Left ventricle myocardium superior (tissue), 1 donor: ENCODE data around the gene MYO16. TPM values are rescaled to one million over a fixed set of nuclear protein-coding genes. Genes with fewer than 3 reads are reported as not detected.
"Not testable (repeated sequence)": the region's sequence is repeated elsewhere in the genome, so short reads cannot be mapped to it uniquely, and the experiment has no call there.

ENCODE experiments used
- ATAC-seq: fragments of 200-7000 bp; cut with Tn5 transposase; one replicate; pipeline ENCODE4 v1.9.1; 2020; ENCODE audit warnings: mild to moderate bottlenecking, moderate library complexity
- DNase-seq: peaks from one replicate; pipeline ENCODE4 v3.0.0-alpha.2; 2020
- intact Hi-C: fragments of 100-400 bp; cut with micrococcal nuclease; formaldehyde crosslinking; loops from one replicate; pipeline ENCODE4 v1.11.0; 2022
- total RNA-seq: library from RNA; stranded (reverse); fragmentation: NEBNext Ultra II Directional; extraction: Animal tissue kit (Norgen Biotek cat#: 25700); gene quantifications from one replicate; pipeline ENCODE4 v1.2.1, GENCODE V29; 2021
- donor health status: DM: no; HTN: yes; CAD: no; lungs with severe emphysema.

Gene MYO16
- total RNA-seq, 1 donor from 2014 or later = 0.74 TPM

- ATAC-seq = no peak
- no peak for DNase-seq
- intact Hi-C loops = no loop called here
These were observed 222.2 kb downstream of the MYO16 start for GRCh38 chr13:108851660-108852059.

- intact Hi-C loops = no loop called here
- DNase-seq (no peak), ATAC-seq (no peak)
These were observed 223.6 kb downstream of the MYO16 start for GRCh38 chr13:108853031-108853430.

DNA sequence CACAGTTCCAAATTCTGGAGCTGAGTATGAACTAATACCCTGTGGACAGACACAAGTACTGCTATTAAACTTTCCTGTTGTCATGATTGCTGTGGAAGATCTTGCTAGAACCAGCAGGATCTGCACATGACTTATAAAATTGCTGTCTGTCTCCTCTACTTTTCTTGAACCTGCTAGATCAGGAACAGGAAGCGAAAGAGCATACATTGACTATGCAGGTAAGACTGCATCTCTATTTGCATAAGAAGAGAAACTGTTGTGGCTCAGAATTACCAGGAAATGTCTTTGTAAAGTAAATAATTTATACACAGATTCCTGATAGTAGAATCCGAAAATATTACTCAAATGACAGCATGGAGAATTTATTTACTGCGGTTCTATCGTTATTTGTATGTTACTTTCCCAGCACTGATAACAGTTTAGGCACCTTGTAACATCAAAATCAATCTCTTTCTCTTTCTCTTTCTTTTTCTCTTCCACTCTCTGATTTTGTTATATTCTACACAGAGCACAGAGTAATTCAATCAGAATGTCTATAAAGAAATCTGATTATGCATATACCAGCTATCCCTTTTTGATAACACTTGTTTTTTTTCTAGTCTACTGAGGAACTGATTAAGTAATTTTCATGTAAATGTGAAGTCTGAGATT is 226.5 kb downstream of the MYO16 start:
- ATAC-seq (no peak), DNase-seq (no peak)
- intact Hi-C loops = no loop called here

GRCh38 chr13:108858676-108859075 is 229.3 kb downstream of the MYO16 start:
- ATAC-seq = no peak
- intact Hi-C loops = no loop called here
- no peak for DNase-seq

GRCh38 chr13:108859197-108860012 is 230.0 kb downstream of the MYO16 start:
- DNase-seq (no peak), ATAC-seq (no peak)
- intact Hi-C loops = no loop called here

DNA sequence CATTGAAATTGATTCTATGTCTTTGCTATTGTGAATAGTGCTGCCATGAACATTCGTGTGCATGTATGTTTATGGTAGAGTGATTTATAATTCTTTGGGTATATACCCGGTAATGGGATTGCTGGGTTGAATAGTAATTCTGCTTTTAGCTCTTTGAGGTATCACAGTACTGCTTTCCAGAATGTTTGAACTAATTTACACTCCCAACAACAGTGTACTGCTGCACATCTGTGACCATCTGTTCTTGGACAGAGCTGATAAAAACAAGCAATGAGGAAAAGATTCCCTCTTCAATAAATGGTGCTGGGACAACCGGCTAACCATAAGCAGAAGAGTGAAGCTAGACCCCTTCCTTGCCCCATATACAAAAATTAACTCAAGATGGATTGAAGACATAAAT is 231.0 kb downstream of the MYO16 start:
- peak; percentile 64 for ATAC-seq
- intact Hi-C loops = no loop called here
- DNase-seq = no peak

GRCh38 chr13:108877300-108877699 is 247.9 kb downstream of the MYO16 start:
- DNase-seq (no peak), ATAC-seq (peak; percentile 96)
- intact Hi-C loops = no loop called here

DNA sequence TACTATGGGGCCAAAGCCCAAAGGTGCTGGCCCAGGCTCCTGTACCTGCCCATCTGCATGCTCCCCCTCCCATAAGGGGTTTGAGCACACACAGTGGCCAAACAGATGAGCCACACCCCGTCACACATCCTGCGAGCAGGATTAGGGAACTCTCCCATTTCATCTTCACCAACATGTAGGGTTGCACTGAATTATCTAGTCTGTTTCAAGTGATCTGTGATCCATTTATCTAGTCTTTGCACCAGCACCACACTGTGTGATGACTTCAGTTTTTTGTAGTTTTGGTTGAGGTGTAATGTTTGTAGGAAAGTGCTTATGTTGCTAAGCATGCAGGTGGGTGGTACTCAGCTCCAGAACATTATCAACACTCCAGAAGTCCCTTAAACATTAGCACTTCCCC is 249.3 kb downstream of the MYO16 start:
- no peak for DNase-seq
- intact Hi-C loops = no loop called here
- no peak for ATAC-seq

- ATAC-seq (no peak), DNase-seq (no peak)
- intact Hi-C loops = no loop called here
These were observed 260.0 kb downstream of the MYO16 start for GRCh38 chr13:108889324-108889984.

DNA sequence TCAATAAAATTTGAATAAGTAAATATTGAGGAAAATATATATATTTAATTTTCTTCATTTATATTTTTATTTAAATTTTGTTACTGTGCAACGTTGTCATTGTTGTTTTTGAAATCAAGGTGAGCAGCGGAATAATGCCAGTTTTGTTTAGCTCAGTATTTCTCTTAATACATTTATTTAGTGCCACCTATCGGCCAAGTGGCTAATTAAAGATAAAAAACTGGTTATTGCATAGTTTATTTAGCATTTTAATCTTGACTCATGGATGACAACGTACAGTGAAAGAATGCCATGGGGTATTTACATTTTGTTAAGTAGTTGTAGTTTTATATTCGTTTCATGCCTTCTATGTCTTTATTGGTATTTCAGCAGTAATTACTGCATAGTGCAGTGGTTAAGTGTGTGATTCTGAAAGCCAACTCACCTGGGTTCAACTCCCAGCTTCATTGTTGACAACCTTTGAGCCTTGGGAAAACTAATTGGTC is 265.9 kb downstream of the MYO16 start:
- intact Hi-C loops = loop anchor here (5.0 to 10.0 kb wide), 2 partner anchors 288 to 550 kb away; no protein-coding TSS in a partner anchor
- DNase-seq (no peak), ATAC-seq (no peak)

GRCh38 chr13:108897955-108898354 is 268.5 kb downstream of the MYO16 start:
- ATAC-seq = no peak
- intact Hi-C loops = loop anchor here (5.0 to 10.0 kb wide), 2 partner anchors 291 to 553 kb away; no protein-coding TSS in a partner anchor
- no peak for DNase-seq

DNA sequence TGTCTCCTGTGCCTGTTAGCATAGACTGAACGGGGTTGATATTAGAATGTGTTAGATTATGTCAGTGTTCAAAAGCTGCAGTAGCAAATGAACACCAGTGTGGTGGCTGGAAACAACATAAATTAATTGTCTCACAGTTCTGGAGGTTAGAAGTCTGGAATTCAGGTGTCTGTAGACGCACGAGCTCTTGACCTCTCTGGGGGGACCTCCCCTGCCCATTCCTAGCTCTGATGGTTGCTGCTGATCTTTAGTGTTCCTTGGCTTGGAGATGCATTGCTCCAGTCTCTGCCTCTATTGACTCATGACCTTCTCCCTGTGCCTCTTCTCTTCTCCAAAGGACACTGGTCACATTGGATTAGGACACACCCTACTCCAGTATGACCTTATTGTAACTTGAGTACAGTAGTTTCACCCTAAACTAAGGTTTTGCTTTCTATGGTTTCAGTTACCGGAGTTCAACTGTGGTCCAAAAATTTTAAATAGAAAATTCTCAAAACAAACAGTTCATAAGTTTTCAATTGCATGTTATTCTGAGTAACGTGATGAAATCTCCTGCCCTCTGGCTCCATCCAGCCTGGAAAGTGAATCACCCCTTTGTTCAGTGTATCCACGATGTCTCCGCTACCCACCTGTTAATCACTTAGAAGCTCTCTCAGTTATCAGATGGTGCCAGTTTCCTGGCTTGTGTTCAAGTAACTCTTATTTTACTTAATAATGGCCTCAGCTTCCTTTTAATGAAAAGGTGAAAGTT is 273.2 kb downstream of the MYO16 start:
- DNase-seq (no peak), ATAC-seq (no peak)
- intact Hi-C loops = no loop called here

- ATAC-seq (no peak), DNase-seq (no peak)
- intact Hi-C loops = no loop called here
These were observed 274.2 kb downstream of the MYO16 start for GRCh38 chr13:108903613-108904012.

GRCh38 chr13:108911807-108912206 is 282.4 kb downstream of the MYO16 start:
- intact Hi-C loops = no loop called here
- no peak for DNase-seq
- ATAC-seq = no peak

GRCh38 chr13:108913731-108914130 is 284.3 kb downstream of the MYO16 start:
- DNase-seq, ATAC-seq, intact Hi-C loops: not testable (repeated sequence)

GRCh38 chr13:108915095-108915633 is 285.8 kb downstream of the MYO16 start:
- DNase-seq (no peak), ATAC-seq (no peak)
- intact Hi-C loops = no loop called here

DNA sequence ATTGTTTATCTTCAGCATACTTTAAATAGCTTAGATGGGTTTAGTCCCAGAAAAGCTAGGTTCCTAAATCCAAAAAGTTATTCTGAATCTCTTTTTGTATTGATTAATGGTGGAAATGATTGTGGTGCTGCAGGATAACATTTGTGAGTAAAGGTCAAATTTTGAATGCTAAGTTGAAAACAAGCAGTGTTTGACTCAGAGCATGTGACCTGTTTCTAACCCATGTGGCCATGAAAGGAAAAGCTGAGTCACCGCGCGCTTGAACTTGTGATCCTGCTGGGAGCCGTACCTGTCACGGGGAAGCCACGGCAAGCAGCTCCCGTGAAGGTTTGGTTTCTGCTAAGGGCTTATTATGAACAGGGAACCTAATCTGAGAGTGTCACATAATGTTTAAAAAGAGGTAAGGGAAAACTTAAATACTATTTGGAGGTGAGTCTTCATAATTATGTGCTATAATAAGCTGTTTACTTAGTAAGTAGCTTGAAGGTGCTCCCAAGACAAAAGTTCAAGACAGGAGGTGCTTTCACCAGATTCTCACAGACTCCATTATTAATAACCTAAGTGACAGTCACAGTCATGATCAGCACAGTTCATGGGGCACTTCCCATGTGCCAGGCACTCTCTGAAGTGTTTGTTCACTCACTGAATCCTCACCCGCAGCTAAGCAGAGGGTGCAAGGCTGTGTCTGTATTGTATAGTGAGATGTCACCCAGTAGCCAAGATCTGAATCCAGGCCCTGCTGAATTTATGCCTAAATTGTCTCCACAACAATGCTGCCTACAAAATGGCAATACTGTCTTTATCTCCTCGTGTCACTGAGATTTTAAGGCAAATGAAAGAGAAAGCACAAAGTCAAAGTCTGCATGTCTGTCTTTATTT is 286.5 kb downstream of the MYO16 start:
- intact Hi-C loops = no loop called here
- ATAC-seq (peak; percentile 85), DNase-seq (peak; percentile 67)

GRCh38 chr13:108917581-108917980 is 288.2 kb downstream of the MYO16 start:
- DNase-seq (no peak), ATAC-seq (no peak)
- intact Hi-C loops = no loop called here
